Testis (tissue), 3 donors: ENCODE results near the gene TCF21. TPM values are rescaled to one million over a fixed set of nuclear protein-coding genes. Genes with fewer than 3 reads are reported as not detected.
"Not testable (repeated sequence)": the region's sequence is repeated elsewhere in the genome, so short reads cannot be mapped to it uniquely, and the experiment has no call there.

ENCODE experiments used
- DNase-seq: peaks from one replicate; pipeline ENCODE4 v3.0.0-alpha.2; 2019
- H3K27ac ChIP-seq, 2 donors: fragments of 200-600 bp; sonication (generic); one replicate each; pipeline ENCODE4 v1.5.1; 2019
- H3K27me3 ChIP-seq: fragments of 200-600 bp; sonication (generic); one replicate; pipeline ENCODE4 v1.5.1; 2019
- H3K36me3 ChIP-seq: fragments of 200-600 bp; sonication (generic); one replicate; pipeline ENCODE4 v1.5.1; 2017; ENCODE audit warnings: low read depth; ENCODE audit errors: missing control alignments
- H3K4me1 ChIP-seq: fragments of 200-600 bp; sonication (generic); one replicate; pipeline ENCODE4 v1.5.1; 2019
- H3K4me3 ChIP-seq, 2 donors: fragments of 200-600 bp; sonication (generic); one replicate each; pipeline ENCODE4 v1.5.1; 2017 to 2019
- H3K9me3 ChIP-seq: fragments of 200-600 bp; sonication (generic); one replicate; pipeline ENCODE4 v1.5.1; 2017
- CTCF ChIP-seq, 3 experiments: fragments of 450-650 bp in 2 of 3; fragments of 200-600 bp in 1 of 3; sonication (generic) in 1 of 3; IDR thresholded peaks; one replicate each; pipeline ENCODE4 v1.5.1; 2016 to 2019; ENCODE audit warnings: antibody characterized with exemption in 3 of 3, mild to moderate bottlenecking in 2 of 3, moderate library complexity in 1 of 3
- POLR2A ChIP-seq: fragments of 450-650 bp; IDR thresholded peaks from one replicate; pipeline ENCODE4 v1.6.1; 2017; ENCODE audit warnings: antibody characterized with exemption, mild to moderate bottlenecking, moderate library complexity
- WGBS, 2 donors: methylation state at CpG; one replicate each; pipeline ENCODE4 v1.1.5; 2018; 5-methylcytosine and 5-hydroxymethylcytosine counted together
- intact Hi-C: fragments of 100-400 bp; cut with DNase I; formaldehyde crosslinking; loops from one replicate; pipeline ENCODE4 v1.15.1; 2023; ENCODE audit warnings: low total_unique reads
- polyA plus RNA-seq: library from polyadenylated mRNA; stranded (reverse); fragments of 350-450 nt; fragmentation: Illumina TruSeq; extraction: RNeasy Lipid Tissue Mini Kit (QIAGEN cat#74804); gene quantifications from one replicate; pipeline ENCODE4 v1.2.3, GENCODE V29; 2014; ENCODE audit warnings: low read depth, low replicate concordance; ENCODE audit not compliant: insufficient read depth
- total RNA-seq, 2 donors: library from RNA; depleted of rRNA; stranded (reverse); fragments of >200 nt; gene quantifications; one replicate each; pipeline ENCODE4 v1.2.3, GENCODE V29; 2016

TCF21 gene
- total and polyA plus RNA-seq, 3 donors from 2014 or later: 2.8 to 4.8 (median 3.7) TPM

GRCh38 chr6:133856911-133857310, 32.0 kb upstream of the TCF21 start:
- DNase-seq: no peak
- H3K36me3 ChIP-seq: no peaks in the 10 kb centered on the region
- H3K9me3 ChIP-seq: no peaks in the 10 kb centered on the region
- intact Hi-C loops: no loop called here
- H3K4me1 ChIP-seq: no peaks in the 10 kb centered on the region
- no peaks in the 10 kb centered on the region for H3K27me3 ChIP-seq
- no peak for TF ChIP-seq CTCF (IDR thresholded peaks at IDR 0.05)
- TF ChIP-seq POLR2A: no peak
- WGBS, 2 donors: 77 to 86% methylated on average over 2 of the region's 2 CpGs
- no peak overlapping the region for H3K27ac ChIP-seq
- no peak overlapping the region for H3K4me3 ChIP-seq

- no peak for DNase-seq
- H3K27me3 ChIP-seq: no peaks in the 10 kb centered on the region
- no peaks in the 10 kb centered on the region for H3K36me3 ChIP-seq
- intact Hi-C loops: no loop called here
- no peak overlapping the region for H3K4me3 ChIP-seq
- no peak overlapping the region for H3K27ac ChIP-seq
- TF ChIP-seq POLR2A: no peak
- TF ChIP-seq CTCF (IDR thresholded peaks at IDR 0.05): no peak
- no peaks in the 10 kb centered on the region for H3K4me1 ChIP-seq
- H3K9me3 ChIP-seq: no peaks in the 10 kb centered on the region
Observed at GRCh38 chr6:133857696-133858095, 31.2 kb upstream of the TCF21 start.

- H3K27ac ChIP-seq, H3K4me3 ChIP-seq, DNase-seq, intact Hi-C loops, H3K9me3 ChIP-seq, H3K4me1 ChIP-seq, H3K36me3 ChIP-seq, H3K27me3 ChIP-seq: not testable (repeated sequence)
- WGBS, 2 donors: 70 to 83% methylated on average over 2 of the region's 2 CpGs
Observed at GRCh38 chr6:133861337-133861736, 27.6 kb upstream of the TCF21 start.

GRCh38 chr6:133863228-133863627, 25.7 kb upstream of the TCF21 start:
- H3K27ac ChIP-seq: no peak overlapping the region
- DNase-seq: no peak
- no peaks in the 10 kb centered on the region for H3K27me3 ChIP-seq
- WGBS, 2 donors: 97 to 100% methylated on average over 1 of the region's 1 CpG
- no peak overlapping the region for H3K4me3 ChIP-seq
- intact Hi-C loops: no loop called here
- no peaks in the 10 kb centered on the region for H3K4me1 ChIP-seq
- H3K36me3 ChIP-seq: no peaks in the 10 kb centered on the region
- TF ChIP-seq CTCF (IDR thresholded peaks at IDR 0.05) (no peak), POLR2A (no peak)
- peaks cover 2% of the 10 kb centered on the region for H3K9me3 ChIP-seq

GRCh38 chr6:133865680-133866079, 23.2 kb upstream of the TCF21 start:
- Histone ChIP-seq H3K27ac (no peak overlapping the region), H3K4me3 (no peak overlapping the region), H3K4me1 (no peaks in the 10 kb centered on the region), H3K27me3 (no peaks in the 10 kb centered on the region), H3K9me3 (peaks cover 2% of the 10 kb centered on the region), H3K36me3 (no peaks in the 10 kb centered on the region)
- intact Hi-C loops: no loop called here
- TF ChIP-seq CTCF (IDR thresholded peaks at IDR 0.05) (no peak), POLR2A (no peak)
- DNase-seq: no peak
- WGBS, 2 donors: 83 to 94% methylated on average over 3 to 4 of the region's 4 CpGs
